Effector memory CD4-positive, alpha-beta T cell (primary cell): ENCODE measurements around the gene SMYD3.

Experiments
- DNase-seq, 3 donors: peaks; one replicate each; pipeline ENCODE4 v3.0.0-alpha.2; 2020
- H3K27ac ChIP-seq: 2 replicates; pipeline ENCODE4 v1.7.0; 2013; ENCODE audit warnings: mild to moderate bottlenecking, low read length, moderate library complexity; ENCODE audit not compliant: insufficient read depth, poor library complexity, severe bottlenecking
- H3K27me3 ChIP-seq: replicated peaks from 2 replicates; pipeline ENCODE4 v1.7.0; 2013; ENCODE audit warnings: mild to moderate bottlenecking, low read length; ENCODE audit not compliant: insufficient read depth, control insufficient read depth, poor library complexity, severe bottlenecking
- H3K36me3 ChIP-seq: 2 replicates; pipeline ENCODE4 v1.7.0; 2013; ENCODE audit warnings: mild to moderate bottlenecking, low read length, moderate library complexity; ENCODE audit not compliant: control insufficient read depth, insufficient read depth
- H3K4me1 ChIP-seq: 2 replicates; pipeline ENCODE4 v1.7.0; 2013; ENCODE audit warnings: low read length, mild to moderate bottlenecking; ENCODE audit not compliant: control insufficient read depth, insufficient read depth, poor library complexity, severe bottlenecking
- H3K4me3 ChIP-seq: 2 replicates; pipeline ENCODE4 v1.7.0; 2013; ENCODE audit warnings: low read length, low read depth, mild to moderate bottlenecking; ENCODE audit not compliant: insufficient read depth, poor library complexity, severe bottlenecking
- H3K9me3 ChIP-seq: 2 replicates; pipeline ENCODE4 v1.7.0; 2013; ENCODE audit warnings: mild to moderate bottlenecking, low read length, moderate library complexity; ENCODE audit not compliant: control insufficient read depth

Gene SMYD3

GRCh38 chr1:245768596-245768995 lies 738.5 kb downstream of the SMYD3 start:
- Histone ChIP-seq H3K4me3 (no peak overlapping the region), H3K27me3 (no peaks in the 10 kb centered on the region), H3K27ac (no peak overlapping the region), H3K4me1 (no peaks in the 10 kb centered on the region), H3K36me3 (peaks cover 5% of the 10 kb centered on the region), H3K9me3 (no peaks in the 10 kb centered on the region)
- no peak for DNase-seq

GRCh38 chr1:245765230-245766000 lies 741.7 kb downstream of the SMYD3 start:
- H3K27ac ChIP-seq: no peak overlapping the region
- peaks cover 5% of the 10 kb centered on the region for H3K36me3 ChIP-seq
- H3K9me3 ChIP-seq: no peaks in the 10 kb centered on the region
- H3K4me1 ChIP-seq: no peaks in the 10 kb centered on the region
- no peaks in the 10 kb centered on the region for H3K27me3 ChIP-seq
- DNase-seq: no peak
- no peak overlapping the region for H3K4me3 ChIP-seq

- Histone ChIP-seq H3K36me3 (peaks cover 5% of the 10 kb centered on the region), H3K4me1 (no peaks in the 10 kb centered on the region), H3K4me3 (no peak overlapping the region), H3K9me3 (no peaks in the 10 kb centered on the region), H3K27me3 (no peaks in the 10 kb centered on the region), H3K27ac (no peak overlapping the region)
- no peak for DNase-seq
These were observed 743.2 kb downstream of the SMYD3 start for GRCh38 chr1:245763873-245764331.

- Histone ChIP-seq H3K9me3 (no peaks in the 10 kb centered on the region), H3K4me3 (no peak overlapping the region), H3K36me3 (peaks cover 5% of the 10 kb centered on the region), H3K27me3 (no peaks in the 10 kb centered on the region), H3K4me1 (no peaks in the 10 kb centered on the region), H3K27ac (no peak overlapping the region)
- DNase-seq: no peak
These were observed 744.6 kb downstream of the SMYD3 start for GRCh38 chr1:245762396-245762910.

GRCh38 chr1:245760301-245760700 lies 746.8 kb downstream of the SMYD3 start:
- Histone ChIP-seq H3K27ac (no peak overlapping the region), H3K4me1 (no peaks in the 10 kb centered on the region), H3K9me3 (no peaks in the 10 kb centered on the region), H3K4me3 (no peak overlapping the region), H3K36me3 (no peaks in the 10 kb centered on the region), H3K27me3 (no peaks in the 10 kb centered on the region)
- no peak for DNase-seq

- Histone ChIP-seq H3K36me3 (no peaks in the 10 kb centered on the region), H3K27ac (no peak overlapping the region), H3K27me3 (no peaks in the 10 kb centered on the region), H3K9me3 (no peaks in the 10 kb centered on the region), H3K4me3 (no peak overlapping the region), H3K4me1 (no peaks in the 10 kb centered on the region)
- DNase-seq: no peak
These were observed 752.6 kb downstream of the SMYD3 start for GRCh38 chr1:245754463-245754961.

- Histone ChIP-seq H3K9me3 (no peaks in the 10 kb centered on the region), H3K4me3 (no peak overlapping the region), H3K27ac (no peak overlapping the region), H3K36me3 (no peaks in the 10 kb centered on the region), H3K27me3 (no peaks in the 10 kb centered on the region), H3K4me1 (no peaks in the 10 kb centered on the region)
- no peak for DNase-seq
These were observed 753.3 kb downstream of the SMYD3 start for GRCh38 chr1:245753807-245754206.

- no peaks in the 10 kb centered on the region for H3K27me3 ChIP-seq
- H3K4me1 ChIP-seq: no peaks in the 10 kb centered on the region
- no peak for DNase-seq
- H3K4me3 ChIP-seq: no peak overlapping the region
- no peak overlapping the region for H3K27ac ChIP-seq
- H3K9me3 ChIP-seq: no peaks in the 10 kb centered on the region
- H3K36me3 ChIP-seq: no peaks in the 10 kb centered on the region
These were observed 754.5 kb downstream of the SMYD3 start for GRCh38 chr1:245752561-245752960.

GRCh38 chr1:245751726-245752470 lies 755.2 kb downstream of the SMYD3 start:
- no peaks in the 10 kb centered on the region for H3K36me3 ChIP-seq
- no peaks in the 10 kb centered on the region for H3K4me1 ChIP-seq
- H3K27ac ChIP-seq: no peak overlapping the region

GRCh38 chr1:245751116-245751515 lies 756.0 kb downstream of the SMYD3 start:
- Histone ChIP-seq H3K9me3 (no peaks in the 10 kb centered on the region), H3K36me3 (no peaks in the 10 kb centered on the region), H3K27me3 (no peaks in the 10 kb centered on the region), H3K4me3 (no peak overlapping the region), H3K4me1 (no peaks in the 10 kb centered on the region), H3K27ac (no peak overlapping the region)
- no peak for DNase-seq

More at GRCh38 chr1:245751726-245752470, 755.2 kb downstream of the SMYD3 start:
- H3K9me3 ChIP-seq: no peaks in the 10 kb centered on the region
- no peaks in the 10 kb centered on the region for H3K27me3 ChIP-seq
- H3K4me3 ChIP-seq: no peak overlapping the region
- DNase-seq: no peak
